Mucosa of descending colon (tissue), 3 donors: ENCODE measurements around the gene COG2. TPM values are rescaled to one million over a fixed set of nuclear protein-coding genes. Genes with fewer than 3 reads are reported as not detected.
"Not testable (repeated sequence)": the region's sequence is repeated elsewhere in the genome, so short reads cannot be mapped to it uniquely, and the experiment has no call there.

ENCODE experiments used
- ATAC-seq: fragments of 200-7000 bp; cut with Tn5 transposase; one replicate; pipeline ENCODE4 v1.9.1; 2020; ENCODE audit warnings: mild to moderate bottlenecking, moderate library complexity
- DNase-seq, 3 donors: peaks; one replicate each; pipeline ENCODE4 v3.0.0-alpha.2; 2020
- H3K36me3 ChIP-seq: fragments of 200-600 bp; one replicate; pipeline ENCODE4 v1.8.0; 2021; ENCODE audit warnings: low read depth, mild to moderate bottlenecking
- H3K4me1 ChIP-seq: fragments of 200-600 bp; one replicate; pipeline ENCODE4 v1.8.0; 2021; ENCODE audit warnings: low read depth, mild to moderate bottlenecking
- H3K4me3 ChIP-seq: fragments of 200-600 bp; one replicate; pipeline ENCODE4 v1.8.0; 2021; ENCODE audit warnings: mild to moderate bottlenecking
- H3K9me3 ChIP-seq: fragments of 200-600 bp; one replicate; pipeline ENCODE4 v1.8.0; 2021; ENCODE audit warnings: mild to moderate bottlenecking
- CTCF ChIP-seq: fragments of 200-600 bp; IDR thresholded peaks from one replicate; pipeline ENCODE4 v1.8.0; 2022; ENCODE audit warnings: antibody characterized with exemption, mild to moderate bottlenecking
- intact Hi-C, 2 donors: fragments of 100-400 bp; cut with DNase I in 1 of 2; cut with micrococcal nuclease in 1 of 2; formaldehyde crosslinking; loops; one replicate each; pipeline versions ENCODE4 v1.11.0 to v1.11.1; 2022; cut with DNase I, micrococcal nuclease
- total RNA-seq, 3 donors: library from RNA; stranded (reverse); fragmentation: NEBNext Ultra II Directional in 2 of 3; extraction: Animal tissue kit (Norgen Biotek cat#: 25700) in 2 of 3; gene quantifications; one replicate each; pipeline versions ENCODE4 v1.2.1 to v1.2.4, GENCODE V29; 2021 to 2023
- donor health status: DM: no; HTN: no; CAD: no; lungs with moderate emphysema.
- donor health status: DM: no; HTN: no; CAD: no.
- donor health status: DM: no; HTN: yes; CAD: no.

COG2 gene
- total RNA-seq, 3 donors from 2014 or later = 38.0 to 46.2 (median 38.1) TPM

GRCh38 chr1:230696722-230697437 is 54.6 kb downstream of the COG2 start:
- TF ChIP-seq CTCF = no peak
- peaks cover 6% of the 10 kb centered on the region for H3K36me3 ChIP-seq
- no peak for ATAC-seq
- H3K4me3 ChIP-seq = no peak overlapping the region
- DNase-seq = no peak
- no peaks in the 10 kb centered on the region for H3K9me3 ChIP-seq
- intact Hi-C loops = no loop called here
- H3K4me1 ChIP-seq = no peaks in the 10 kb centered on the region

GRCh38 chr1:230698130-230698529 is 55.8 kb downstream of the COG2 start:
- intact Hi-C loops = no loop called here
- ATAC-seq = no peak

GRCh38 chr1:230698964-230699363 is 56.7 kb downstream of the COG2 start:
- H3K4me1 ChIP-seq, intact Hi-C loops: not testable (repeated sequence)

More at GRCh38 chr1:230698130-230698529, 55.8 kb downstream of the COG2 start:
- no peak for DNase-seq
- TF ChIP-seq CTCF = no peak
- H3K4me3 ChIP-seq = no peak overlapping the region
- H3K4me1 ChIP-seq = no peaks in the 10 kb centered on the region
- no peaks in the 10 kb centered on the region for H3K9me3 ChIP-seq
- H3K36me3 ChIP-seq = peaks cover 1% of the 10 kb centered on the region

GRCh38 chr1:230699716-230700115 is 57.4 kb downstream of the COG2 start:
- Histone ChIP-seq H3K4me1 (no peaks in the 10 kb centered on the region), H3K36me3 (no peaks in the 10 kb centered on the region), H3K4me3 (no peak overlapping the region), H3K9me3 (no peaks in the 10 kb centered on the region)
- no peak for DNase-seq
- intact Hi-C loops = no loop called here
- no peak for ATAC-seq
- TF ChIP-seq CTCF = no peak

More at GRCh38 chr1:230698964-230699363, 56.7 kb downstream of the COG2 start:
- H3K36me3 ChIP-seq, ATAC-seq, H3K4me3 ChIP-seq, H3K9me3 ChIP-seq, DNase-seq: not testable (repeated sequence)

GRCh38 chr1:230700132-230700531 is 57.9 kb downstream of the COG2 start:
- DNase-seq (no peak), ATAC-seq (no peak)
- intact Hi-C loops = no loop called here
- no peaks in the 10 kb centered on the region for H3K9me3 ChIP-seq
- H3K4me1 ChIP-seq = peaks cover 3% of the 10 kb centered on the region
- no peaks in the 10 kb centered on the region for H3K36me3 ChIP-seq
- TF ChIP-seq CTCF = no peak
- H3K4me3 ChIP-seq = no peak overlapping the region

- no peak for ATAC-seq
- intact Hi-C loops = no loop called here
Observed at GRCh38 chr1:230701434-230701833, 59.2 kb downstream of the COG2 start.

More at GRCh38 chr1:230701434-230701833, 59.2 kb downstream of the COG2 start:
- no peak for DNase-seq
- no peaks in the 10 kb centered on the region for H3K36me3 ChIP-seq
- H3K9me3 ChIP-seq = no peaks in the 10 kb centered on the region
- TF ChIP-seq CTCF = no peak
- H3K4me1 ChIP-seq = peaks cover 7% of the 10 kb centered on the region
- no peak overlapping the region for H3K4me3 ChIP-seq
